Measurements from ENCODE around the gene C20orf204. TPM values are rescaled to one million over a fixed set of nuclear protein-coding genes. Genes with fewer than 3 reads are reported as not detected.

Gene C20orf204, protein sequence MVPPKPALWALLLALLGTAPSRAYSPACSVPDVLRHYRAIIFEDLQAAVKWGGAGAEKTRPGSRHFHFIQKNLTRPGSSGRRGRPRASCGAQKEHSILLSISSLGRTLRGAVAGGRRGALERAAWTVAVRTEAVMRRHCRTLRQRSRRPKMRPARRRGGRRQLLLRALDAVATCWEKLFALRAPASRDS
- total RNA-seq = 0.55 TPM
- long read RNA-seq = 0 reads

DNA sequence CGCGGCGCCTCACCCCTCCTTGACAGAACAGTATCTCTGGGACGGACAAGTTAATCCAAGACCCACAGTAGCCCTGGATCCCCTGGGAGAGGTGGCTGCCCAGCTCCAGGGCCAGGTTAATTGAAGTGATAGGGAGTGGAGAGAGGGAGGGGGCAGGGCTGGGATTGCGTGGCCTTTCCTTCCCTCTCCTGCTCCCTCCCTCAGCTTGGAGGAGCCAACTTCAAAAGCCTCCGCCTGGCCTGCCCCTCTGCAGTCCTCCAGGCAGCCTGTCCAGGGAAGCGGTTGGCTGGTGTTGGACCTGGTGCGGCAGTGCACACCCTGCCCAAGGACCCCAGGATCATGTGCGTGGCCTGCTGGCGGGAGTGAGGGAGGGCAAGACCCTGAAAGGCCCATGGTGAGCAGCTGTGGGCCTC is at the start of gene C20orf204:
C20orf204 (plus strand) TSS at position 250 of the 413 bp plus-strand sequence; CDS start at position 392, 142 bp downstream.
- Histone ChIP-seq H3K4me1 (peaks cover 48% of the 10 kb centered on the region), H3K36me3 (peaks cover 40% of the 10 kb centered on the region), H3K9me3 (replicated peaks) (no peaks in the 10 kb centered on the region), H3K27me3 (ENCODE audit: low read depth) (peaks cover 52% of the 10 kb centered on the region), H3K4me3 (no peak within 1 kb of the TSS), H3K27ac (replicated peaks) (no peak within 1 kb of the TSS)
- intact Hi-C loops (cut with micrococcal nuclease) = no loop called here
- TF ChIP-seq, protein P1, sequence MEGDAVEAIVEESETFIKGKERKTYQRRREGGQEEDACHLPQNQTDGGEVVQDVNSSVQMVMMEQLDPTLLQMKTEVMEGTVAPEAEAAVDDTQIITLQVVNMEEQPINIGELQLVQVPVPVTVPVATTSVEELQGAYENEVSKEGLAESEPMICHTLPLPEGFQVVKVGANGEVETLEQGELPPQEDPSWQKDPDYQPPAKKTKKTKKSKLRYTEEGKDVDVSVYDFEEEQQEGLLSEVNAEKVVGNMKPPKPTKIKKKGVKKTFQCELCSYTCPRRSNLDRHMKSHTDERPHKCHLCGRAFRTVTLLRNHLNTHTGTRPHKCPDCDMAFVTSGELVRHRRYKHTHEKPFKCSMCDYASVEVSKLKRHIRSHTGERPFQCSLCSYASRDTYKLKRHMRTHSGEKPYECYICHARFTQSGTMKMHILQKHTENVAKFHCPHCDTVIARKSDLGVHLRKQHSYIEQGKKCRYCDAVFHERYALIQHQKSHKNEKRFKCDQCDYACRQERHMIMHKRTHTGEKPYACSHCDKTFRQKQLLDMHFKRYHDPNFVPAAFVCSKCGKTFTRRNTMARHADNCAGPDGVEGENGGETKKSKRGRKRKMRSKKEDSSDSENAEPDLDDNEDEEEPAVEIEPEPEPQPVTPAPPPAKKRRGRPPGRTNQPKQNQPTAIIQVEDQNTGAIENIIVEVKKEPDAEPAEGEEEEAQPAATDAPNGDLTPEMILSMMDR (IDR thresholded peaks at IDR 0.05; ENCODE audit: borderline replicate concordance) = no peak
- DNase-seq = no peak

DNA sequence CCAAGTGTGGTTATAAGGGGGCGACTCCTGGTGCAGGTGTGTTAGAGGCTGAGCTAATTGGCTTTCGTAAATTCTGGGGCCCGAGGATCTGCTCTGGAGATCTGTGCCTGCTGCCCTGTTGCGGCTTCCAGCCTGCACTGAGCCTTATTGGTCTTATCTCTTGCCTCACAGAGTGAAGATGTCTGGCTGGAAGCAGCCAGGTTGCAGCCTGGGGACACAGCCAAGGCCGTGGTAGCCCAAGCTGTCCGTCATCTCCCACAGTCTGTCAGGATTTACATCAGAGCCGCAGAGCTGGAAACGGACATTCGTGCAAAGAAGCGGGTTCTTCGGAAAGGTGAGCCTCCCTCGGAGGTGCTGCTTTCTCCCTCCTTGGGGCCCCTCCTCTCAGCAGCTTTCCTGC is 35.1 kb upstream of the C20orf204 start:
- intact Hi-C loops (cut with micrococcal nuclease) = no loop called here
- H3K36me3 ChIP-seq = peaks cover 99% of the 10 kb centered on the region
- DNase-seq = no peak
- TF ChIP-seq, protein P1 (IDR thresholded peaks at IDR 0.05; ENCODE audit: borderline replicate concordance) = no peak
- no peaks in the 10 kb centered on the region for H3K27me3 ChIP-seq (ENCODE audit: low read depth)
- H3K27ac ChIP-seq (replicated peaks) = no peak overlapping the region
- H3K4me3 ChIP-seq = no peak overlapping the region
- peaks cover 19% of the 10 kb centered on the region for H3K4me1 ChIP-seq
- H3K9me3 ChIP-seq (replicated peaks) = no peaks in the 10 kb centered on the region

DNA sequence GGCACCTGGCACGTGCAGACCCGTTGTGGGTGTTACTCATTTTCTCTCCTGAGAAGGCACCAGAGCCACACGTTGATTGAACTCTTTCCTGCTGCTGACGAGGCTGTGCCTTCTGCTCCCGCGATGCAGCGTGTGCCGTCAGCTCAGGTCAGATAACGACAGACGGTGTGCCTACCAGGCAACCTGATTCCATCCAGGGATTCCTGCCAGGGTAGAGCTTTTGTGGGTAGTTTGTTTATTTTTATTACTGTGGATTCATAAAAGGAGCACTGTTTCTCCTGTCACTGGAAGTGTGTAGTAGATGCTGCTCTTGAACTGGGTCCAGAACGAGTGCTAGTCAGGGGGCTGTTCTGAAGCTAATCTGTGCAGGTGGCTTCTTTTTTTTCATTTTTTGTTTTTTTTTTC is 34.4 kb upstream of the C20orf204 start:
- Histone ChIP-seq H3K27ac (replicated peaks) (no peak overlapping the region), H3K36me3 (peaks cover 99% of the 10 kb centered on the region), H3K4me3 (no peak overlapping the region), H3K9me3 (replicated peaks) (no peaks in the 10 kb centered on the region), H3K27me3 (ENCODE audit: low read depth) (no peaks in the 10 kb centered on the region), H3K4me1 (peaks cover 19% of the 10 kb centered on the region)
- DNase-seq = no peak
- intact Hi-C loops (cut with micrococcal nuclease) = no loop called here
- TF ChIP-seq, protein P1 (IDR thresholded peaks at IDR 0.05; ENCODE audit: borderline replicate concordance) = no peak

DNA sequence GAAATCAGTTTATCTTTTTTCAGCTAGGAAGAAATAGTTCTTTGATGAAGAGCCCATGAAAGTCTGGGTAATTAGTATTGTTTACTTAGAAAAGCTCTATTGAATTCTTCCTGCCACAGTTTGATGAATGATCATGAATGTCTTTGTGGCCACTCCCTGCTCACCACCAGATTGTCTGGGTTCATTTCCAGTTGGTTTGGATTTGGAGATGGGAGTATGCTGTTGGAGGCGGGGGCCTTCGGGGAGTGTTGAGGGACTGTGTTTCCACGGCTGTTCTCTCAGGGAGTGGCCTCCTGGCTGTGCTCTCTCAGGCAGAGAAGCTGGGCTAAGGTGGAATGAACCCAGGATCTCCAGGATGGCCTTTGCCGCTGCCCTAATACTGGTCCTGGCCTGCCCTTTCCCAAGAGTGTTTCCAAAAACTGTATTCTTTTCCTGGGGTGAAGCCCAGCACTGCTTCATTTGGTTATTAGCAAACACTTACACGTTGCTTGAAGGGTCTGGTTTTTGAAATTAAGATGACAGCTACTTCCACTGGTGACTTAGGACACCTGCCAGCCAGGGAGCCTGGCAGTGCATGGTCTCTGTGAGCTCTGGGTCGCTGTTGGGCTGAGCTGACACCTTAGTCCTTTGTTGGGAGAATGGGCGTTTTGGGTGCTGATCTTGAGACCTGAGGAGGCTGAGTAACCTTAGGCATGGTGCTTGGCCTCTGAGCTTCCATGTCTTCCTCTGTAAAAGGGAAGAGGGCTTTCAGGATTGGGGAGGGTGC is 31.8 kb upstream of the C20orf204 start:
- intact Hi-C loops (cut with micrococcal nuclease) = no loop called here
- no peak overlapping the region for H3K27ac ChIP-seq (replicated peaks)
- H3K9me3 ChIP-seq (replicated peaks) = no peaks in the 10 kb centered on the region
- DNase-seq = no peak
- H3K36me3 ChIP-seq = peaks cover 96% of the 10 kb centered on the region
- H3K4me1 ChIP-seq = peaks cover 32% of the 10 kb centered on the region
- H3K27me3 ChIP-seq (ENCODE audit: low read depth) = no peaks in the 10 kb centered on the region
- H3K4me3 ChIP-seq = no peak overlapping the region
- TF ChIP-seq, protein P1 (IDR thresholded peaks at IDR 0.05; ENCODE audit: borderline replicate concordance) = no peak

DNA sequence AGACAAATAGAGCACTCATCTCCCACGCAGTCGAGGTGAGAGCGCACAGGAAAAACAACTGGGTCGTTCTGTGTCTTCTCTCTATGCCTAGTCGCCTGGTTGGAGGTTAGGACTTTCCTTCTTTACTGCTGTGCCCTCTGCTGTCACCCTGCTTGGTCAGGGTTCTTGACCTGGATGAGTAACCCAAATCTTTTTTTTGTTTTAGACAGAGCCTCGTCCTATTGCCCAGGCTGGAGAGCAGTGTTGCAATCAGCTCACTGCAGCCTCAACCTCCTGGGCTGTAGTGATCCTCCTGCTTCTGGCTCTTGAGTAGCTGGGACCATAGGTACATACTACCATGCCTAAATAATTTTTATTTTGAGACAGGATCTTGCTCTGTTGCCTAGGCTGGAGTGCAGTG is 30.6 kb upstream of the C20orf204 start:
- TF ChIP-seq, protein P1 (IDR thresholded peaks at IDR 0.05; ENCODE audit: borderline replicate concordance) = no peak
- no peak overlapping the region for H3K4me3 ChIP-seq
- intact Hi-C loops (cut with micrococcal nuclease) = no loop called here
- no peak overlapping the region for H3K27ac ChIP-seq (replicated peaks)
- H3K27me3 ChIP-seq (ENCODE audit: low read depth) = no peaks in the 10 kb centered on the region
- H3K4me1 ChIP-seq = peaks cover 32% of the 10 kb centered on the region
- H3K36me3 ChIP-seq = peaks cover 96% of the 10 kb centered on the region
- DNase-seq = no peak
- H3K9me3 ChIP-seq (replicated peaks) = no peaks in the 10 kb centered on the region
